Panc1 (cell line): ENCODE results near the gene PMCH.

ENCODE experiments used
- CTCF ChIP-seq: fragments of 450-650 bp; IDR thresholded peaks from 2 replicates; pipeline ENCODE4 v1.5.1; 2017; ENCODE audit warnings: mild to moderate bottlenecking
- POLR2AphosphoS5 ChIP-seq: IDR thresholded peaks from 2 replicates; pipeline ENCODE4 v1.6.1; 2012; ENCODE audit warnings: mild to moderate bottlenecking, low read depth, low read length, moderate library complexity
- REST ChIP-seq, 2 experiments: IDR thresholded peaks; 2 replicates each; pipeline ENCODE4 v1.6.1; 2011 to 2012; ENCODE audit warnings: low read depth in 2 of 2, control low read depth in 1 of 2, low read length in 1 of 2, mild to moderate bottlenecking in 1 of 2, moderate library complexity in 1 of 2; ENCODE audit not compliant: insufficient read depth in 1 of 2
- SIN3A ChIP-seq: IDR thresholded peaks from 2 replicates; pipeline ENCODE4 v1.6.1; 2012; ENCODE audit warnings: low read depth, mild to moderate bottlenecking, low read length, moderate library complexity, borderline replicate concordance; ENCODE audit not compliant: insufficient read depth
- TCF7L2 ChIP-seq: IDR thresholded peaks from 2 replicates; pipeline ENCODE4 v1.6.1; 2011; ENCODE audit warnings: mild to moderate bottlenecking, low read depth, low read length, inconsistent platforms

DNA sequence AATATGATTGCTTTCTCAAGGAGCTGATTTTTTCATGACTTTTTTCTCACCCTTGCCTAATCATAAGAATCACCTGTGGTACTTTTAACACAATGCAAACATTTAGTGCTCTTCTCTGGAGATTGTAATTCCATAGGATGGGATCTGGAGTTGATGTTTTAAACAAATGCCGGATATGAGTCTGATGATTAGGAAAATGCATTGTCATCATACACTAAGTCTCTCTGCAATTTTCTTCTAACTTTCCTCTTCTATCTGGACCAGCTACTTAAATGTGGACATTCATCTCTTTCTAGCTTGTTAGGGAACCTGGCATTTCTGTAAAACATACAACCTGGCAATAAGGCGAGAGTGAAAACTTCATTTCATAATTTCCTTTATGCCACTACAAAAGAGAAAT is 23.5 kb downstream of the PMCH start:
- TF ChIP-seq REST (IDR thresholded peaks at IDR 0.05; ENCODE audit: insufficient read depth in 1 of 2, low read depth in 2 of 2, low read length in 1 of 2): no peak
- no peak for TF ChIP-seq POLR2AphosphoS5
- no peak for TF ChIP-seq CTCF
- no peak for TF ChIP-seq SIN3A
- TF ChIP-seq TCF7L2: no peak
